GM19397 (cell line): ENCODE data around the gene ISL1.

Source experiments
- ATAC-seq: cut with Tn5 transposase; IDR thresholded peaks from one replicate; pipeline ENCODE4 v1.9.1; 2021; ENCODE audit warnings: mild to moderate bottlenecking, moderate library complexity; ENCODE audit not compliant: unreplicated experiment

Gene ISL1

DNA sequence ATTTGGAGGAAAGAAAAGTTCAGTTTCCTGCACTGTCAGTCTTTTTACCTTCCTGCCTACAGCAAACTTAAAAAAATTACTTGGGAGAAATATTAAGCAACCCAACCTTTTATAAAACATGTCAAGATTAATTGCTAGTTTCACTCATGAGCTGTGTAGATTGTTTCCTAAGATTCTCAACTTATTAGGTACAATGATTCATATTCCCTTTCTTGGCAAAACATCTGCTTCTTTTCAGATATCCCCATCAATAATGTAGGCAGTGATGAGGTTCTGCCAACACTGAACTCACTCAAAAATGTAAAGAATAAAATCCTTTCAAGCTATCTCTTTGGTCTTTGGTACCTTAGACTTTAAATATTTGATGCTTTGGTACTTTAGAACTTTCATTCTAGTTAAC, 56.0 kb downstream of the ISL1 start:
- ATAC-seq = no peak
